GM19463 (cell line): ENCODE data around the gene PRDM15.
"Not testable (repeated sequence)": the region's sequence is repeated elsewhere in the genome, so short reads cannot be mapped to it uniquely, and the experiment has no call there.

Source experiments
- ATAC-seq: cut with Tn5 transposase; IDR thresholded peaks from one replicate; pipeline ENCODE4 v1.9.1; 2021; ENCODE audit warnings: mild to moderate bottlenecking, moderate library complexity; ENCODE audit not compliant: unreplicated experiment

PRDM15 gene

DNA sequence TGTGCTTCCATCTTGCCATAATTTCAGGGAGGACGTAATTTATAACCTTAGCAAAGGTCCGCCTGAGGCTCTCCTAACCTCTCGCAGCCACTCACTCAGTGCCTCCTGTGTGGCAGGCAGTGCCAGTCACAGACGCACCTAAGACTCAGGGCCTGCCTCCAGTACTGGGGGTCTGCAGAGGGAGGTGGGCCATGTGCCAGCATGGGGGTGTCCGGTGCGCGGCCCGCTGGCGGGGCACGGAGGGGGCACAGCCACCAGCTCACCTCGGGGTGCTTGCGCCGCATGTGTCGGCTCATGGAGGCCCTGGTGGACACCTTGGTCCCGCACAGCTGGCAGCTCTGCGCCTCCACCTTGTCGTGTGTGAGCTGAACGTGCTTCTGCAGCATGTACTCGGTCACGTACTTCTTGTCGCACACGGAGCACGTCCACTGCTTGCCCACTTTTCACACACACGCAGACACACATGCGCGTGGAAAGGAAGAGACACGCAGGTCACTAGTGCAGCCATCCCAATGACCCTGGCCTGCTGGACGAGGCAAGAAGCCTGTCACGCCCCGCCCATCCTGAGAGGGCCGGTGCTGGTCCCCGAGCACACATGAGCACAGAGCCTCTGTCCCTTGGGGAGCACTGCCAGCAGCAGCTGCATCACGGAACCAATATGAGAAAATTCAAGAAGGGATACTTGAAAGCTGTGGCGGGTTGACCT lies 69.1 kb downstream of the PRDM15 start:
- no peak for ATAC-seq

DNA sequence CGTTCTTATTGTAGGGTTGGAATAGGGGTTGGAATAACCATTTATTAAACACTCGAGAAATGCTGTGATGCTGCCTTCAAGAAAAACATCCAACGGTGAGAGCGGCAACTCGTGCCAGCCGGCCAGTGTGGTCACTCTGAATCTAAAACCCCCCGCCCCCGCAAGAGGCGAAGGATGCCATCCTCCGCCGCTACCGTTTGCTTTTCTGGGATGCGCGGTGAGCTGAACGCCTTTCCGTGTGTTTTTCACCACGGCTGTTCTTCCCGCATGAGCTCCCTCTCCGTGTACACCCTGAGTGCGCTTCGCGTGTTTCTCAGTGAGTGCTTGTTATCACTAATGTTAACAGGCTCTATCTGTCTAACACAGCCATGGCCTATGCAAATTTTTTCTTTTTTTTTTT lies 70.3 kb downstream of the PRDM15 start:
- ATAC-seq, result no peak

DNA sequence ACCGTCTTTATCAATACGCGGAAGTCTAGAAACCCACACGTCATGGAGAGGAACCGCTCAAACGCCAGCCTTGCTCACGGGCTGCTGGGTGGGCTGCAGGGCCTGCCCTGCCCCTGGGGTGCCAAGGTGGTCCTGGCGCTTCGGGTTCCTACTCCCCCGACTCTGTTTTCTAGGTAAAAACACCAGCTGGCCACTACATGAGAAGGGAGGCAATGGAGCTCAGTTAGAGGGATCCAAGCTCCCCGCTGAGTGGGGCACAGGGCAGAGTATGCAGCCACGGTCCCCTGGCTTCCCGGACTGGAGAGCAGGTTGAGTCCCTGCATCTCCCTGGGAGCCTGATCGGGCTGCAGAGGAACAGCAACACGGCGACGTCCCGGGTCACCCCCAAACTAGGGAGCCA lies 71.0 kb downstream of the PRDM15 start:
- ATAC-seq, result no peak

DNA sequence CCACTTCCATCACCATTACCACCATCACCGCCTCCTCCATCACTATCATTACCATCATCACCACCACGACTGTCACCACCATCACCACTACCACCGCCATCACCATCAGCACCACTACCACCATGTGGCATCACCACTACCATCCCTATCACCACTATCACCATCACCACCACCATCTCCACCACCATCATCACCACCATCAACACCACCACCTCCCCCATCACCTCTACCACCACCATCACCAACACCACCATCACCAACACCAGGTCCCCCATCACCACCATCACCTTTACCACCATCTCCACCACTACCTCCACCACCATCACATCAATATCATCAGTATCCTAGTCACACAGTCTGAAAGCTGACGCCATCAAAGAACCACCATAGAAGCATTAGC lies 72.4 kb downstream of the PRDM15 start:
- no peak for ATAC-seq

DNA sequence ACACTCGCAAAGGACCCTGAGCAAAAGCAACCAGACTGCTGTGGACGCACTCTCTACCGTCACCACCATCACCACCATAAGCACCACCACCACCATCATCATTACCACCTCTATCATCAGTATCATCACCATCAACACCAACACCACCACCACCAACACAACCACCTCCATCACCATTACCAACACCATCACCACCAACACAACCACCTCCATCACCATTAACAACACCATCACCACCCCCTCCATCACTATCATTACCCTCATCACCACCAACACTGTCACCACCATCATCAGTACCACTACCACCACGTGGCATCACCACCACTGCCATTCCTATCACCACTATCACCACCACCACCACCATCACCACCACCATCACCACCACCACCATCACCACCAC lies 73.5 kb downstream of the PRDM15 start:
- ATAC-seq, result no peak

DNA sequence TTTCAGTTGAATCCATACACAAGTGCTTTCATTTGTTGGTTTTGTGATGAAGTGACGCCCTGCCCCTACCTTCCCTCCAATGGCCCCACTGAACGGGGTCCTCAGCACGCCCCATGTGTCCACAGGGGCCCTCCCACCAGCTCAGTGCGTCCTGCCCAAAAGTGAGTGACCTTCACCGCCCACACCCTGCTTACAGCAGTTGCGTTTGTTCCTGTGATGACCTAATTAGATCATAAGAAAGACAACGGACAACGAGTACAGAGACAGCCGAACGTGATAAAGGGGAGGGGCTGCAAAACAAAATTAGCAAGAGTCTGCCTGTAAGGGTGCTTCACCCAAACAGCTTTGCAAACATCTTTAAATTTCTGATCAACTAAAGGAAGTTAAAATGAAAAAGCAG lies 74.1 kb downstream of the PRDM15 start:
- no peak for ATAC-seq

DNA sequence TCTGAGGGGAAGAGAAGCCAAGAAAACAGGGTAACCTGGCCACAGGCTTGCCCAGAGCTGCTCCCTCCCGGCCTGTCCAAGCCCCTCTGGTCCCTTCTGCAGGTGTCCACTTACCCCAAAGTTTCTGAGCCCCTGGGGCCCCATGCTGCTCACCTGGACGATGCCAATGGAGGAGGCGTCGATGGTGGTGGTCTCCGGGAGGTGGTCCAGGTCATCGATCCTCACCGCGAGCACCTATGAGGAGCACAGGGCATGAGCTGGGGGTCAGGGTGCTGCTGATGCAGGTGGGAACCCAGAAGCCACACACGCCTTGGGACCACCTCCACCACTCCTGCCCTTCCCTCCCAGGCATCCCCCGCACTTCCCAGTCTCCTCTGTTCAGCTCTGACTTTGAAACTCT lies 74.8 kb downstream of the PRDM15 start:
- no peak for ATAC-seq

DNA sequence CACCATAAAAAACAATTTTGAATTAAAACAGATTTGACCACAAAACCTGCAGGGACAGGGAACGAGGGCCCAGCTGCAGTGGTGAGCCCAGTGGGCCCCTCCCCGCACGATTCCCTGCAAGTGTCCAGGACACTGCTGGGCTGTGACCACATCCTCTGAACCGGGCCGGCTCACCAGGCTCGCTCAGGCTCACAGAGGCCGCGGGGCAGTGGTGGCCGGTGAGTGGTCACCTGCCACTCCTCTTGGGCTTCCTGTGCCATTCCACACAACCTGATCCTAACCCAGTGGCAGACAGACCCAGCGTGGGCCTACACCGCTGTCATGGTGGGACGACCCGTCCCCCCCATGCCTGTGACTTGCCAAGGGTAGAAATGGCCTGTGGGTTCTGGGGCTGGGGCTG lies 75.8 kb downstream of the PRDM15 start:
- ATAC-seq, result no peak

DNA sequence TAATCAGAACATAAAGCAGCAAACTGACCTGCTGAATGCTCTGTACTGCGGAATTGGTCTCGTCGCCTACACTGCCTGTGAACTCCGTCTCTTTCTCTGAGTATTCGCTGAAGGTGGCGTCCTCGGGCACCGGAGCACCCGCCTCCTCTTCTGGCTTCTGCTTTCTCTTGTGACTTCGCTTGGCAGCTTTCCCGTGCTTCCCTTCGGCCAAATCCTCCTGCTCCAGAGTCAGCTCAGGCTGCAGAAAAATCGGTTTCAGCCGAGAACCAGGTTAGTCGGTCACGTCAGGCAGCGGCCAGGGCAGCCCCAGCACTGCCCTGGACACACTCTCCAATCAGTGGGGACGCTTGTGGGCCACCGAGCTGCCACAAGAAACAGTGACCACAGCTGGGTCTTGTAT lies 76.5 kb downstream of the PRDM15 start:
- no peak for ATAC-seq

DNA sequence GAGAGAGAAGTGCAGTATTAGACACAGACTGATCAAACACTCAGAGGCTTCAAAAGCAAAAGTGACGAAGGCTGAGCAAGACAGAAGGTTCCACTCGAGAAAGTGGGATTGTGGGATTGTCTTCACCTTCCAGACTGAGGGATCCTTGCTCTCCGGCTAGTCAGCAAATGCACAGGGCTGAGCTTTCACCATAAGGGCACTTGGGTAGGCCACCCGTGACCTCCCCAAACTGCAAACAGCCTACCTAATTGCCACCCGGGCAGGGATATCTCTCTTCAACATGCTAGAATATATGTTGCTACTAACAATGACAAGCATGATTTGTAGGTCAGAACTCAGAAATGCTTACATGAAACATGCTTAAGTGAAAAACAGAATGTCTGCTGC lies 77.0 kb downstream of the PRDM15 start:
- no peak for ATAC-seq

DNA sequence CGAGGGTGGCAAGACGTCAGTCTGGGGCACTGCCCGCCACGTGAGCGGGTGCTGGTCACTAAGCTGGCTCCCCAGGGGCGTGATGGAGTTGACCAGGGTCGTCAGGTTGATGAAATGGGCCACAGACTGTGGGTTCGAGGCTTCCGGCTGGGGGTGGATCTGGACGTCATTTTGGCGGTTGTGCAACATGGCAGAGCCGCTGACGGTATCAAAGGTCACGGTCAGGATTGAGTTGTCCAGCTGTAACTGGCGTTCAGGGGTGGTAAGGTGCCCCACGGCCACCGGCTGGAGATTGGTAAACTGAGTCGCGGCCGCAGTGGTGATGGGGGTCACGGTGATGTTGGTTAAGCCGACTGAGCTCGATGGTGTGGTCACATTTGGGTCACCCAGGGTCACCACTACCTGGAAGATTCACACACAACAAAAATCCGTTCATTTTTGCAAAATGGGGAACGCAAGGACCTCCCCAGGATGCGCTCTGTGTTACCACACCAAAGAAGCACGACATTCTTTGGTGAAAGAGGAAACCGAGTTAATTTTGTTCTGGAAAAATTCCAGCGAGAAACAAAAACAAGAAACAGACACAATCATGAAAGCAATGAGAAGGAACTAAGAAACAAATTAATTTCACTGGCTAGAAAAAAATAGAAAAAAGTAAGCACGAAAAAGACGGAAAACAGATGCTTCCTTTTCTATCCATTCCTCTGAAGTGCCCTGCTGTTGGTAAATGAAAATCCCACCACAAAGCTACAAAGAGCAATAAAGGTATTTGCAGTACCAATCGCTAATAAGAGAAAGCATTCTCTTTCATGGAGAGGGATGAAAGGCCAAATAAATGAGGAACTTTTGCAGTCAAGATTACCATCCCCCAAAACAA lies 77.6 kb downstream of the PRDM15 start:
- no peak for ATAC-seq

DNA sequence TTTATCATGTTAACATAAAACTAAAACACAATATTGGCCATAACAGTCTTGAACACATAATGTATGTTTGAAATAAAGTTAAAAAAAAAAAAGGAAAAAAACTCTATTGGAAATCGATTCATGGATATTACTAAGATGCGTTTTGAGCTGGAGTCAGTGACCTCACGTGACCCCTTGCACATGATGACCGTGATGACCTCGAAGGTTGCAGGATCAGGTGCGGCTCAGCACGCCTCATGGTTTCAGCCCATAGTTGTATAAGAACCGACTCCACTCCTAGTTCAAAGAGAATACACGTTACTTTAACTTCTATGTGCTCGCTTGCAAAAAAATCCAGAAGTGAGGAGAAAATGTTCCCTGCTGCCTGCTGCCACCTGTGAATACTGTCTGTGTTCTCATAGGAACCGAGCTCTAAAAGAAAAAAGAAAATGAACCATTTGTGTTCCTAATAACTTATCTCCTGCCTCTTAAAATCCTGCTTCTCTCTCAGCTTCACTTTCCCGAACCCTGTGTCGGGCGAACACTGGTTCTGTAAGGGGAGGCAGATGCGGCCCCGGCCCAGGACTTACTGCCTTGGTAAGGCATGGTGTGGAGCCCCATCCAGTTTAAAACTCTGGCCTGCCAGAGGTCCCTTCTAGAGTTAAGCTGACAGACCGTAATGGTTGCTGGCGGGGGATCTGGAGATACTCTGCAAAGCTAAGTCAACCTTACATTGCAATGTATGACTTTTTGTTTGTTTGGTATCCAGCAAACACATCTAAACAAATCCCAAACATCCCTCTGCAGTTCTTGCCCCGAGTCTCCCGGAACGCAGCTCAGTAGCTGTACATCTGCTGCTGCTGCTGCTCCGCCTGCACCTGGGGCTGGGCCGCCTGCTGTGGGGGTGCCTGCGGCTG lies 78.5 kb downstream of the PRDM15 start:
- ATAC-seq, result no peak

DNA sequence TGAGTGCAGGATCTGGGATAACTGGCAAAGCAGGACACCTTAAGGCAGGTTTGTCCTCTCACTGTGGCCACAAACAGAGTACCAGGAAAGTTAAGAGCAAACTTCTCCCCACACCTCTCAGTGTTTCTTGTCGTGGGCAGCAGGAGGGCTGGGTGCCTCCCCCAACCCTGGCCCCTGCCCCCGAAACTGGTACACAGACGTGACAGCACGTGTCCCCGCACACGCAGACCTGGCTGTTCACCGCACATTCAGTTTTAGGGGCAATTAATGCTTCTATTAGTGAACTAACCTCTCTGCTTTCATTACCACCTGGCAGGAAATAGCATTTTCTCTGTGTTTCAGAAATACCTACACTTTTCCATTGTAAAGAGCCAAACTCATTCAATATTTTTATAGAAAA lies 79.4 kb downstream of the PRDM15 start:
- ATAC-seq, result no peak

DNA sequence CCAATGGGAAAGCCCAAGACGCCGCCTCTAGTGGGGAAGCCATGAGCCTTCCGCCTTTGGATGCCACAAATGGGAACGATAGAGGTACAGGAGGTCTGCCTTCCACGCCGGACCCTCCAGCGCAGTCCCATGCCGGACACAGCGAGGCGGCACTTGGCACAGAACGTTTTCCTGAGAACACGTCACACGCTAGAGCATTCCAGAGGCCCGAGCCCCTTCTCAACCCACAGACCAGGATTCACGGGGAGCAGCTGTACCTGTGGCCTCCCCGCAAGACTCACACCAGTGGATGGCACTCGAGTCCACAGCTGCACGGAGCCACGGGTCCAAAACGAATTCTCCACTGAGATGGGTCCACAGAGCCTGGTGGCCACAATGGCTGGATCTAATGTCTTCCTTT lies 80.8 kb downstream of the PRDM15 start:
- no peak for ATAC-seq

DNA sequence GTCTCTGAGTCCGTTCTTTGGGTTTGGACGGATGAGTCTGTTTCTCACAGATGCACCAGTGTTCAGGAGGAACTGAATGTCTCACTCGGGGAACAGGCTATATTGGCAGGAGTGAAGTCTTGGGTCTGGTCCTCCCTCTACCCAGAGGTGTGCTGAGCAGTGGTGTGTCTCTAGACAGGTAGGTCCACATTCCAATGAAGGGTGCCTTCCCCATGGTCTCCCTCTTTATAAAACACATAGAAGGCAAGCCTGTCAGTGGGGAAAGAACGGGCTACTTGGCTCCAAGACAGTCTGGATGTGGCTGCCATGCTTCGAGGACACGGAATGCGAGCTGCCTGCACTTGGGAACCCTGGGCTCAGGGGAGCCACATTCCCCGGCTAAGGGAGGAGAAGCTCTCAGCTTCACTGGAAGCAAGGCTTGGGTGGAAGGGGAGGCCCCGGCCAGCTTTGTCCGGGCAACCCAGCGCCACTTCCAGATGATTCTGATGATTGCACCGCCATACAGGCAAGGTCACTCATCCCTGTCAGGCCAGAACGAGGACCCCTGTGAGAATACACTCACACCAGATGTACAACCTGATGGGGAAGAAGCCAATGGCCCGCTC lies 82.6 kb downstream of the PRDM15 start:
- ATAC-seq, result no peak

DNA sequence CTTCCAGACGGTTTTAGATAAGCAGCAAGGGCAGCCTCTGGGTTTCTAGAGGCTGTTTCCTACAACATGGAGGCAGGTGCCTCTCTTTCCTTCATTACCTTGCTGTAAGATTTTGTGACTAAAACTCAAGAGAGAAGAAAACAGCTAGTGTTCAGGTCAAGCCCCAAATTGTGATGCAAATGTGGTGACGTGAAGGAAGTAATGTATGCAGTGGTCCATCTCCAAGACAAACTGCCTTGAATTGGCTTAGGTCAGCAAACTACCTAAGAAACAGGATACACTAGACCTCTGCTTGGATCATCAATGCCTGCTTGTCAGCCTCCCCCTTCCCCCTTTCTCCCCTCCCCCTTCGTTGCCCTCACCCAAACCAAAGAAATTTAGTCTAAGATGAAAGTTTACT lies 83.4 kb downstream of the PRDM15 start:
- ATAC-seq, result no peak

DNA sequence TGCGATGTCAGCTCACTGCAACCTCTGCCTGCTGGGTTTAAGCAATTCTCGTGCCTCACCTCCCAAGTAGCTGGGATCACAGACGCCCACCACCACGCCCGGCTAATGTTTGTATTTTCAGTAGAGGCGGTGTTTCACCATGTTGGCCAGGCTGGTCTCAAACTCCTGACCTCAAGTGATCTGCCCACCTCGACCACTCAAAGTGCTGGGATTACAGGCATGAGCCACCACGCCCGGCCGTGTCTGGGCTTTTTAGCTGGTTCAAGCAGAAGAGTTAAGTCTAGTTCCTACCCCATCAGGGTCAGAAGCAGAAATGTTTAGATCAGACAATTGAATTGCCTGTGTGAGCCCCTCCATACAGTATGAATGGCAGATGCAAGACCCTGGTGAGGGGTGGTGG lies 84.5 kb downstream of the PRDM15 start:
- ATAC-seq, result no peak

DNA sequence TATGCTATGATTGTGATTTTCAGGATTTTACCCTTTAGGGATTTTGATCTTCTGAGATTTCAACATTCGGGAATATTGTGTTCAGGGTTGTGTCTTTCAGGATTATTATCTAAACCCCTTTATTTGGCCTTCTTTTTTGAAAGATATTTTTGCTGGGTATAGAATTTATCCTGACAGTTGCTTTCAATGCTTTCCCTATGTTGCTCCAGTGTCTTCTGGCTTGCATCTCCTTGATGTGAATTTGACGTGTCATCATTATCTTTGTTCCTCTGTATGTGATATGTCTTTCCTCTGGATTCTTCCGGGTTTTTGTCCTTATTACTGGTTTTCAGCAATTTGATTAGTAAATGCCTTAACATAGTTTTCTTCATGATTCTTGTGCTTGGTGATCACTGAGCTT lies 86.4 kb downstream of the PRDM15 start:
- no peak for ATAC-seq

DNA sequence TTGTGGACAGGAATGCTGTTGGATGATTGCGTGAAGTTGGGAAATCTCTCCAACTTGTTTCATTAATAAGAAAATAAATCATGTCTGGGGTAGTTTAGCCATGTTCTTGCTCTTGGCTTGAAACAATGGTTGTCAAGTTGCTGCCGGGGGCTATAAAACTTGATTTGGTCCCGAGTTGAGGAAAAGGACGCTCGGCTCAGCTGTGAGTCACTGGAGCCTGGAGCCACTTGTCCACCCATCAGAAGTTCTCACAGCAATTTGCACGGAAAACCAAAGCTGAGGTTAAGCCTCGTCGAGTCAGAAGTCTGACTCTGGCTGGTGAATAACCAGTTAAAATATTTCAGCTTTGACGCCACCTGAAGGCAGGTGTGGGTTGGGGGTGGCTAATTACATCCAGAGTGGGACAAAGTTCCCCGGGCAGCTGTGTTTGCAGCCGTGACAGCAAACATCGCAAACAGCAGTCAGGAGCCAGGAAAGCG lies 92.6 kb downstream of the PRDM15 start:
- no peak for ATAC-seq

DNA sequence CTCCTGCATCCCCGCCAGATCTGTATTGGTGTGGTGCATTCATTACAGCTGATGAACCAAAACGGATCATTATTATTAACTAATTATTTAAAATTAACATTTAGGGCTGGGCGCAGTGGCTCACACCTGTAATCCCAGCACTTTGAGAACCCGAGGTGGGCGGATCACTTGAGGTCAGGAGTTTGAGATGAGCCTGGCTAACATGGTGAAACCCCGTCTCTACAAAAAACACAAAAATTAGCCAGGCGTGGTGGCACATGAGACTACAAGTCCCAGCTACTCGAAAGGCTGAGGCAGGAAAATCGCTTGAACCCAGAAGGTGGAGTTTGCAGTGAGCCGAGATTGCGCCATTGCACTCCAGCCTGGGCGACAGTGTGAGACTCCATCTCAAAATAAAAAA lies 93.9 kb downstream of the PRDM15 start:
- ATAC-seq, result not testable (repeated sequence)
